SH-SY5Y (cell line): ENCODE results near the gene TAF6.

Source experiments
- GATA2 ChIP-seq: IDR thresholded peaks from 2 replicates; pipeline ENCODE4 v1.6.1; 2011; ENCODE audit warnings: mild to moderate bottlenecking, low read depth, low read length
- GATA3 ChIP-seq: IDR thresholded peaks from 2 replicates; pipeline ENCODE4 v1.6.1; 2011; ENCODE audit warnings: low read depth, mild to moderate bottlenecking, low read length, moderate library complexity

DNA sequence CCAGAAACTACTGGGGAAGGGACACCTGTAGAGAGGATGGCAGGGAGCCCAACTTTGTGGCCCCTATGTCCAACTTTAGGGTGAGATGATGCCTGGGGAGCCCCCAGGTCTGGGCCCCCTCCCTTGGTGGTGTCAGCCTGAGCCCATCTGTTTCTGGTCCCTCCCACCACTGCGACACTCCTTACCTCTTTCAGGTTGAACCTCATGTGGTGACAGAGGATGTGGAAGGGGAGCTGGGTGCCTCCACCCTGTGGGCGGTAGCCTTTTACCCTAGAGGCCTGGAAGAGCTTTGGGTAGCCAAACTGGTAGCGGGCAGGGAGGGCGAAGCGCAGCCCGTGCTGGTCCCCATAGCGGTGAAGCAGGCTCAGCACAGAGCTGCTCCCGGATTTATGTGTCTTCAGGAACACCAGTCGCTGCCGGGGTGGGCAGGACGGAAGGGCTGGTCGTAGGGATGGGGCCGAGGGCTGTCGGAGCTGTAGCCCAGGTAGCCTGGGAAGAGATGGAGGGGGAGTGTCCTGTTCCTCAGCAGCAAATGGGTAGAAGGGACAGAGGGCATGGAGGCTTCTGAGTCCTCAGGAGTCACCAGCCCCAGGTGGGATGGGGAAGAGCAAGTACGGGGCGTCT lies 47.3 kb upstream of the TAF6 start:
- no peak for TF ChIP-seq GATA2
- TF ChIP-seq GATA3: no peak
